HG03457 (cell line): ENCODE results near the gene HEATR5B.
A peak's percentile ranks its signal among the peaks of the same experiment; 100 is the strongest.
"Not testable (repeated sequence)": the region's sequence is repeated elsewhere in the genome, so short reads cannot be mapped to it uniquely, and the experiment has no call there.

ENCODE experiments used
- ATAC-seq: cut with Tn5 transposase; IDR thresholded peaks from one replicate; pipeline ENCODE4 v1.9.1; 2021; ENCODE audit warnings: moderate number of reproducible peaks; ENCODE audit not compliant: unreplicated experiment

Gene HEATR5B

GRCh38 chr2:36988008-36988407, 96.2 kb downstream of the HEATR5B start:
- ATAC-seq: no peak

GRCh38 chr2:36982467-36982866, 101.7 kb downstream of the HEATR5B start:
- no peak for ATAC-seq

GRCh38 chr2:36981911-36982310, 102.3 kb downstream of the HEATR5B start:
- ATAC-seq: no peak

GRCh38 chr2:36979007-36979406, 105.2 kb downstream of the HEATR5B start:
- ATAC-seq: not testable (repeated sequence)

GRCh38 chr2:36976065-36976464, 108.1 kb downstream of the HEATR5B start:
- ATAC-seq: no peak

GRCh38 chr2:36975306-36975705, 108.9 kb downstream of the HEATR5B start:
- no peak for ATAC-seq

GRCh38 chr2:36973320-36973719, 110.9 kb downstream of the HEATR5B start:
- ATAC-seq: no peak

GRCh38 chr2:36971990-36972389, 112.2 kb downstream of the HEATR5B start:
- no peak for ATAC-seq

- ATAC-seq: no peak
Measured at GRCh38 chr2:36967236-36967876, 116.8 kb downstream of the HEATR5B start.

GRCh38 chr2:36966370-36967235, 117.6 kb downstream of the HEATR5B start, which contains the start of gene STRN:
TSS of gene STRN (minus strand) at chr2:36966536. CDS start at chr2:36966463, 73 bp downstream.
- ATAC-seq: peak; percentile 97

GRCh38 chr2:36965751-36966369, 118.3 kb downstream of the HEATR5B start:
- ATAC-seq: no peak

- no peak for ATAC-seq
Measured at GRCh38 chr2:36965206-36965605, 119.0 kb downstream of the HEATR5B start.

GRCh38 chr2:36964496-36965058, 119.6 kb downstream of the HEATR5B start:
- ATAC-seq: no peak

GRCh38 chr2:36963734-36964133, 120.4 kb downstream of the HEATR5B start:
- no peak for ATAC-seq

GRCh38 chr2:36963106-36963505, 121.1 kb downstream of the HEATR5B start:
- ATAC-seq: no peak

GRCh38 chr2:36960773-36961172, 123.4 kb downstream of the HEATR5B start:
- ATAC-seq: no peak

- no peak for ATAC-seq
Measured at GRCh38 chr2:36960005-36960675, 124.0 kb downstream of the HEATR5B start.

- ATAC-seq: no peak
Measured at GRCh38 chr2:36954977-36955607, 129.1 kb downstream of the HEATR5B start.

GRCh38 chr2:36952748-36953197, 131.4 kb downstream of the HEATR5B start:
- ATAC-seq: no peak

GRCh38 chr2:36951574-36951973, 132.6 kb downstream of the HEATR5B start:
- no peak for ATAC-seq
